ENCODE results near the gene KLHL3. TPM values are rescaled to one million over a fixed set of nuclear protein-coding genes. Genes with fewer than 3 reads are reported as not detected.

The KLHL3 gene
- total RNA-seq, 1 experiment from 2014 or later, result 3.5 TPM

GRCh38 chr5:137603356-137603755 is 132.5 kb downstream of the KLHL3 start:
- DNase-seq, result no peak
- CTCF ChIA-PET, result no interaction called here
- Histone ChIP-seq H3K27me3 (replicated peaks; ENCODE audit: control insufficient read depth, insufficient read depth, low read length) (peaks cover 1% of the 10 kb centered on the region), H3K4me1 (no peaks in the 10 kb centered on the region), H3K36me3 (ENCODE audit: control insufficient read depth, insufficient read depth, low read length) (no peaks in the 10 kb centered on the region), H3K9me3 (no peaks in the 10 kb centered on the region), H3K4me3 (ENCODE audit: low read depth, low read length) (no peak overlapping the region)
- POLR2A ChIA-PET, result no interaction called here
- BruUV-seq (replicated peaks), result no TSS peak
- Mint-ChIP-seq H3K27ac (ENCODE audit: unreplicated experiment) (no peak overlapping the region), H3K4me1 (ENCODE audit: low read depth, unreplicated experiment) (no peaks in the 10 kb centered on the region), H3K9me3 (ENCODE audit: unreplicated experiment) (no peaks in the 10 kb centered on the region), H3K27me3 (ENCODE audit: insufficient read depth, unreplicated experiment) (peaks cover 40% of the 10 kb centered on the region), H3K36me3 (ENCODE audit: insufficient read depth, unreplicated experiment) (no peaks in the 10 kb centered on the region), H3K4me3 (ENCODE audit: unreplicated experiment) (no peak overlapping the region)
- TF ChIP-seq CTCF (IDR thresholded peaks at IDR 0.05; ENCODE audit: insufficient read depth in 1 of 2, low read depth in 1 of 2, low read length in 1 of 2, severe bottlenecking in 1 of 2, unreplicated experiment in 1 of 2), result no peak
- intact Hi-C loops (cut with micrococcal nuclease; ENCODE audit: unreplicated experiment), result no loop called here

GRCh38 chr5:137602721-137603273 is 133.1 kb downstream of the KLHL3 start:
- no TSS peak for BruUV-seq (replicated peaks)
- peaks cover under 1% of the 10 kb centered on the region for H3K27me3 ChIP-seq (replicated peaks; ENCODE audit: control insufficient read depth, insufficient read depth, low read length)
- H3K9me3 Mint-ChIP-seq (ENCODE audit: unreplicated experiment), result no peaks in the 10 kb centered on the region
- H3K27ac Mint-ChIP-seq (ENCODE audit: unreplicated experiment), result no peak overlapping the region
- H3K4me1 Mint-ChIP-seq (ENCODE audit: low read depth, unreplicated experiment), result no peaks in the 10 kb centered on the region
- intact Hi-C loops (cut with micrococcal nuclease; ENCODE audit: unreplicated experiment), result no loop called here
- DNase-seq, result no peak
- H3K9me3 ChIP-seq, result no peaks in the 10 kb centered on the region
- CTCF ChIA-PET, result no interaction called here
- POLR2A ChIA-PET, result no interaction called here
- no peaks in the 10 kb centered on the region for H3K36me3 ChIP-seq (ENCODE audit: control insufficient read depth, insufficient read depth, low read length)
- H3K4me1 ChIP-seq, result no peaks in the 10 kb centered on the region
- no peak for TF ChIP-seq CTCF (IDR thresholded peaks at IDR 0.05; ENCODE audit: insufficient read depth in 1 of 2, low read depth in 1 of 2, low read length in 1 of 2, severe bottlenecking in 1 of 2, unreplicated experiment in 1 of 2)
- no peak overlapping the region for H3K4me3 ChIP-seq (ENCODE audit: low read depth, low read length)
- no peak overlapping the region for H3K4me3 Mint-ChIP-seq (ENCODE audit: unreplicated experiment)
- H3K27me3 Mint-ChIP-seq (ENCODE audit: insufficient read depth, unreplicated experiment), result peaks cover 42% of the 10 kb centered on the region
- H3K36me3 Mint-ChIP-seq (ENCODE audit: insufficient read depth, unreplicated experiment), result no peaks in the 10 kb centered on the region

- intact Hi-C loops (cut with micrococcal nuclease; ENCODE audit: unreplicated experiment), result no loop called here
- Histone ChIP-seq H3K9me3 (no peaks in the 10 kb centered on the region), H3K4me1 (no peaks in the 10 kb centered on the region), H3K27me3 (replicated peaks; ENCODE audit: control insufficient read depth, insufficient read depth, low read length) (no peaks in the 10 kb centered on the region; the same call in 1 of the 2 replicates), H3K4me3 (ENCODE audit: low read depth, low read length) (no peak overlapping the region), H3K36me3 (ENCODE audit: control insufficient read depth, insufficient read depth, low read length) (no peaks in the 10 kb centered on the region)
- ChIA-PET POLR2A (no interaction called here), CTCF (no interaction called here)
- TF ChIP-seq CTCF (IDR thresholded peaks at IDR 0.05; ENCODE audit: insufficient read depth in 1 of 2, low read depth in 1 of 2, low read length in 1 of 2, severe bottlenecking in 1 of 2, unreplicated experiment in 1 of 2), result no peak
- Mint-ChIP-seq H3K9me3 (ENCODE audit: unreplicated experiment) (no peaks in the 10 kb centered on the region), H3K27me3 (ENCODE audit: insufficient read depth, unreplicated experiment) (peaks cover 38% of the 10 kb centered on the region), H3K27ac (ENCODE audit: unreplicated experiment) (no peak overlapping the region), H3K4me3 (ENCODE audit: unreplicated experiment) (no peak overlapping the region), H3K4me1 (ENCODE audit: low read depth, unreplicated experiment) (no peaks in the 10 kb centered on the region), H3K36me3 (ENCODE audit: insufficient read depth, unreplicated experiment) (no peaks in the 10 kb centered on the region)
- no peak for DNase-seq
- BruUV-seq (replicated peaks), result no TSS peak
Measured at GRCh38 chr5:137600721-137601360, 135.0 kb downstream of the KLHL3 start.

All from Caco-2 (cell line).